GM12875 (cell line): Measurements from ENCODE around the gene PARD3.

Experiments
- H3K4me3 ChIP-seq: one replicate; pipeline ENCODE4 v1.5.1; 2011; ENCODE audit warnings: low read depth, low read length, control low read depth
- CTCF ChIP-seq: IDR thresholded peaks from 2 replicates; pipeline ENCODE4 v1.5.1; 2011; ENCODE audit warnings: low read depth, mild to moderate bottlenecking, control low read depth, inconsistent platforms, low read length, moderate library complexity, borderline replicate concordance; ENCODE audit not compliant: insufficient read depth

The PARD3 gene

GRCh38 chr10:34177445-34177844 lies 637.7 kb downstream of the PARD3 start:
- H3K4me3 ChIP-seq = no peak overlapping the region
- TF ChIP-seq CTCF = no peak

GRCh38 chr10:34176351-34176750 lies 638.7 kb downstream of the PARD3 start:
- H3K4me3 ChIP-seq = no peak overlapping the region
- TF ChIP-seq CTCF = no peak

DNA sequence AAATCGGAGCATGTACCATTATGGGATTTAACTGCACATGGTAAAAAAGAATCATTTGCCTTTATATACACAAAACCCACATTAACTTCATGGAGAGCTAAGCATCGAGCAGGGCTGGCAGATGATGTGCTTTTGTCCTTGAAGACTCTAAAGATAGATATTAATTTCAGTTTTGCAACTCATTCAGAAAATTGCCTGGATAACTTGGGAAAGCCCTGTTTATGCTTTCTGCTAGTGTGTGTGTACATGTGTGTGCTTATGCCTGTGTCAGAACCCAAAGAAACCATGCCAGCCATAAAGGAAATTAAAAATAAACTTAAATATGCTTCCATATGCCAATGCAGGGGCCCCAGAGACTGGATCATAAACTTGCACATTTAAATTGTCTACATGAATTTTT lies 640.0 kb downstream of the PARD3 start:
- H3K4me3 ChIP-seq = no peak overlapping the region
- no peak for TF ChIP-seq CTCF

DNA sequence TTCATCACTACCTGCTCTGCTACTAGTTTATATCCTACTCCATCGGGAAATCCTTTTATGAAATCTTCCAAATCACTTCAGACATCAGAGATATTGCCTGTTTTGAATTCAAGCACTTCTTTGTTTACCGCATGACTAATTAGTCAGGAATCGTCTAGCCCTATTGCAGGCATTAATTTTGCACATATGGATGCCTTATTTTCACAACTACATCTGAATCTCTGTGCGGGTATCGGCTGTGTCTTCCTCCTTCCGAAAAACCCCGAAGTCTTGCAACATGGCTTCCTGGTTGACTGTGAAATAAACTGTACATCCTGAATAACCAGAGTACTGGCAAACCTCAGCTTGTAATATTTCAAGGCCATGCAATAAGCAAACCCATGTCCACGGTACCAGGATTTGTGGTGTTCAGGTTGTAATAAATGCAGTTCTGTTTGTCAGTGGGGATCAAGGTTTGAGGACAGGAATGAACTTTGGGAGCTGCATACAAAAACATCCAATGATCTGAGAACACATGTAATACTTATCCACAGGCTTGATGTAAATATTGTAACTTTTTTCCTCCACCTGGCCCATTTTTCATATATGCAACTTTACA lies 642.1 kb downstream of the PARD3 start:
- H3K4me3 ChIP-seq = no peak overlapping the region
- no peak for TF ChIP-seq CTCF

GRCh38 chr10:34171957-34172527 lies 643.1 kb downstream of the PARD3 start:
- TF ChIP-seq CTCF = no peak
- no peak overlapping the region for H3K4me3 ChIP-seq

DNA sequence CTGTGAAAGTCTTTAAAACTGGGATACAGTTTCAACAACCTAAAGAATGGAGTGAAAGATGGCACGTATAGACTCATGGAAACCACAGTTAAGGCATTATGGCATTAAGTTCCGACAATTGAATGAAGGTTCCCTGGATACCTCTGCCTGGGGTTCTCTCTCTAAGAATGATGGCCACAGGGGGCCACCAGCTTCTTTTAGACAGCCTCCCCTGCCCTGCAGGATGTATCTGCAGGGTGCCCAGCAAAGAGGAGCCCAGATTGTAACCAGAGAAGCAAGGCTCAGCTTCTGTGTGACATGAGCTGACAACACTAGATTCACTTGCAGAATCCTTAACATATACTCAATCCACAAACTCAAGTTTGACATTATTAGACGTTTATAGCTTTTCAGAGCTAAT lies 645.4 kb downstream of the PARD3 start:
- H3K4me3 ChIP-seq = no peak overlapping the region
- TF ChIP-seq CTCF = no peak

GRCh38 chr10:34169131-34169530 lies 646.0 kb downstream of the PARD3 start:
- H3K4me3 ChIP-seq = no peak overlapping the region
- TF ChIP-seq CTCF = no peak
